Measurements from ENCODE around the gene DNMBP. TPM values are rescaled to one million over a fixed set of nuclear protein-coding genes. Genes with fewer than 3 reads are reported as not detected.
"Not testable (repeated sequence)": the region's sequence is repeated elsewhere in the genome, so short reads cannot be mapped to it uniquely, and the experiment has no call there.

DNMBP gene
- total RNA-seq, 1 donor from 2014 or later = 5.7 TPM

GRCh38 chr10:99883523-99883922 lies 126.2 kb downstream of the DNMBP start:
- intact Hi-C loops (cut with DNase I) = no loop called here
- ATAC-seq (ENCODE audit: poor library complexity) (no peak), DNase-seq (no peak)

- intact Hi-C loops (cut with DNase I) = no loop called here
- no peak for DNase-seq
- ATAC-seq (ENCODE audit: poor library complexity) = no peak
These were observed 128.4 kb downstream of the DNMBP start for GRCh38 chr10:99881371-99881770.

GRCh38 chr10:99880080-99880835 lies 129.5 kb downstream of the DNMBP start:
- DNase-seq (no peak), ATAC-seq (ENCODE audit: poor library complexity) (no peak)
- intact Hi-C loops (cut with DNase I) = no loop called here

GRCh38 chr10:99875473-99875872 lies 134.3 kb downstream of the DNMBP start:
- ATAC-seq (ENCODE audit: poor library complexity) = no peak
- no peak for DNase-seq
- intact Hi-C loops (cut with DNase I) = no loop called here

GRCh38 chr10:99874341-99875085 lies 135.2 kb downstream of the DNMBP start:
- intact Hi-C loops (cut with DNase I) = no loop called here
- ATAC-seq (ENCODE audit: poor library complexity) (peak; percentile 80), DNase-seq (no peak)

- ATAC-seq (ENCODE audit: poor library complexity) (no peak), DNase-seq (no peak)
- intact Hi-C loops (cut with DNase I) = no loop called here
These were observed 135.9 kb downstream of the DNMBP start for GRCh38 chr10:99873846-99874245.

GRCh38 chr10:99872367-99873162 lies 137.2 kb downstream of the DNMBP start:
- DNase-seq = no peak
- no peak for ATAC-seq (ENCODE audit: poor library complexity)
- intact Hi-C loops (cut with DNase I) = no loop called here

GRCh38 chr10:99870123-99870730 lies 139.5 kb downstream of the DNMBP start:
- intact Hi-C loops (cut with DNase I) = no loop called here
- DNase-seq (no peak), ATAC-seq (ENCODE audit: poor library complexity) (no peak)

- DNase-seq = no peak
- no peak for ATAC-seq (ENCODE audit: poor library complexity)
- intact Hi-C loops (cut with DNase I) = no loop called here
These were observed 140.1 kb downstream of the DNMBP start for GRCh38 chr10:99869581-99870122.

- intact Hi-C loops (cut with DNase I); ATAC-seq (ENCODE audit: poor library complexity); DNase-seq: not testable (repeated sequence)
These were observed 142.5 kb downstream of the DNMBP start for GRCh38 chr10:99867250-99867649.

- DNase-seq; intact Hi-C loops (cut with DNase I); ATAC-seq (ENCODE audit: poor library complexity): not testable (repeated sequence)
These were observed 146.1 kb downstream of the DNMBP start for GRCh38 chr10:99863535-99864240.

GRCh38 chr10:99860466-99860865 lies 149.3 kb downstream of the DNMBP start:
- intact Hi-C loops (cut with DNase I) = no loop called here
- DNase-seq (no peak), ATAC-seq (ENCODE audit: poor library complexity) (no peak)

GRCh38 chr10:99859585-99859984 lies 150.2 kb downstream of the DNMBP start:
- intact Hi-C loops (cut with DNase I) = no loop called here

GRCh38 chr10:99858849-99859248 lies 150.9 kb downstream of the DNMBP start:
- no peak for DNase-seq
- intact Hi-C loops (cut with DNase I) = no loop called here
- no peak for ATAC-seq (ENCODE audit: poor library complexity)

More at GRCh38 chr10:99859585-99859984, 150.2 kb downstream of the DNMBP start:
- no peak for ATAC-seq (ENCODE audit: poor library complexity)
- no peak for DNase-seq

- ATAC-seq (ENCODE audit: poor library complexity) (no peak), DNase-seq (no peak)
- intact Hi-C loops (cut with DNase I) = no loop called here
These were observed 154.2 kb downstream of the DNMBP start for GRCh38 chr10:99855479-99856071.

GRCh38 chr10:99854860-99855259 lies 154.9 kb downstream of the DNMBP start:
- ATAC-seq (ENCODE audit: poor library complexity) = peak; percentile 63
- no peak for DNase-seq
- intact Hi-C loops (cut with DNase I) = no loop called here

- ATAC-seq (ENCODE audit: poor library complexity) (no peak), DNase-seq (no peak)
- intact Hi-C loops (cut with DNase I) = no loop called here
These were observed 156.1 kb downstream of the DNMBP start for GRCh38 chr10:99853655-99854054.

All from Right ventricle myocardium superior (tissue), 1 donor.